HCT116 (cell line): Measurements from ENCODE around the gene UBE2F. TPM values are rescaled to one million over a fixed set of nuclear protein-coding genes. Genes with fewer than 3 reads are reported as not detected.

ENCODE experiments used
- ATAC-seq: fragments of 200-7000 bp; cut with Tn5 transposase; 2 replicates; pipeline ENCODE4 v1.9.1; 2020; ENCODE audit warnings: mild to moderate bottlenecking, moderate library complexity
- BruUV-seq: library from RNA; stranded (reverse); fragments of 400-500 nt; replicated peaks from 2 replicates; lab custom pipeline; 2021; lab: Mats Ljungman, UMichigan
- CTCF ChIA-PET: fragments of 300-600 bp; sonication (Branson Sonifier 250); formaldehyde crosslinking; loops from one replicate; lab custom pipeline; 2021; ENCODE audit warnings: antibody characterized with exemption; lab: Charles Lee
- POLR2A ChIA-PET: fragments of 300-600, 350-600 bp; sonication (Branson Sonifier 250); formaldehyde crosslinking; loops from one replicate; lab custom pipeline; 2021; ENCODE audit warnings: antibody characterized with exemption; lab: Charles Lee
- RAD21 ChIA-PET, 2 experiments: fragments of 300-600 bp; sonication (Branson Sonifier 250); formaldehyde crosslinking; loops; one replicate each; lab custom pipeline; 2023; ENCODE audit warnings: low total read pairs in 2 of 2; ENCODE audit not compliant: uncharacterized antibody in 2 of 2, unreplicated experiment in 2 of 2, low non-redundant PET in 1 of 2; lab: Charles Lee
- DNase-seq: peaks from one replicate; pipeline ENCODE4 v3.0.0-alpha.2; 2010; ENCODE audit warnings: low read depth, low spot score
- H2AFZ ChIP-seq: fragments of 200-600 bp; shearing (Covaris generic), sonication (generic); 2 replicates; pipeline ENCODE4 v1.6.1; 2017; ENCODE audit warnings: low read depth, mixed run types, mixed read lengths, antibody characterized with exemption, low read length; ENCODE audit not compliant: poor library complexity, severe bottlenecking
- H3K27ac ChIP-seq: 2 replicates; pipeline ENCODE4 v1.5.1; 2012; ENCODE audit warnings: low read depth, low read length
- H3K27me3 ChIP-seq: fragments of 200-600 bp; sonication (generic); 2 replicates; pipeline ENCODE4 v1.6.1; 2016; ENCODE audit warnings: mixed run types, low read length, mixed read lengths; ENCODE audit not compliant: insufficient read depth
- H3K36me3 ChIP-seq, 2 experiments: fragments of 200-500 bp in 1 of 2; fragments of 200-600 bp in 1 of 2; sonication (Bioruptor generic) in 1 of 2; sonication (generic) in 1 of 2; 2 replicates each; pipeline versions ENCODE4 v1.5.1 to v1.6.1; 2014 to 2016; ENCODE audit warnings: low read length in 2 of 2, inconsistent platforms in 1 of 2, mixed read lengths in 1 of 2, mixed run types in 1 of 2; ENCODE audit not compliant: insufficient read depth in 2 of 2, control insufficient read depth in 1 of 2
- H3K4me1 ChIP-seq, 2 experiments: fragments of 200-600 bp in 1 of 2; sonication (generic) in 1 of 2; 2 replicates each; pipeline versions ENCODE4 v1.5.1 to v1.6.1; 2012 to 2017; ENCODE audit warnings: low read length in 2 of 2, inconsistent platforms in 1 of 2, mild to moderate bottlenecking in 1 of 2, mixed read lengths in 1 of 2, mixed run types in 1 of 2, moderate library complexity in 1 of 2; ENCODE audit not compliant: insufficient read depth in 2 of 2, control insufficient read depth in 1 of 2
- H3K4me2 ChIP-seq: fragments of 200-600 bp; sonication (generic); 2 replicates; pipeline ENCODE4 v1.6.1; 2017; ENCODE audit warnings: mixed run types, low read length, mixed read lengths
- H3K4me3 ChIP-seq, 2 experiments: fragments of 200-600 bp in 1 of 2; sonication (generic) in 1 of 2; replicated peaks in 1 of 2; 2 replicates each; pipeline ENCODE4 v1.5.1; 2011 to 2016; ENCODE audit warnings: low read length in 2 of 2, control low read depth in 1 of 2, low read depth in 1 of 2, mild to moderate bottlenecking in 1 of 2, mixed read lengths in 1 of 2, mixed run types in 1 of 2
- H3K79me2 ChIP-seq: fragments of 200-600 bp; sonication (generic); 2 replicates; pipeline ENCODE4 v1.6.1; 2017; ENCODE audit warnings: mild to moderate bottlenecking, mixed run types, low read length, moderate library complexity, mixed read lengths; ENCODE audit not compliant: insufficient read depth
- H3K9ac ChIP-seq: fragments of 200-600 bp; sonication (generic); 2 replicates; pipeline ENCODE4 v1.6.1; 2016; ENCODE audit warnings: low read length, mixed read lengths
- H3K9me2 ChIP-seq: fragments of 200-600 bp; sonication (generic), shearing (Covaris generic); 2 replicates; pipeline ENCODE4 v1.6.1; 2017; ENCODE audit warnings: mixed run types, mild to moderate bottlenecking, moderate library complexity; ENCODE audit not compliant: insufficient read depth
- H3K9me3 ChIP-seq, 2 experiments: fragments of 200-500 bp in 1 of 2; fragments of 200-600 bp in 1 of 2; sonication (Bioruptor generic) in 1 of 2; sonication (generic) in 1 of 2; 2 replicates each; pipeline ENCODE4 v1.6.1; 2014 to 2017; ENCODE audit warnings: low read length in 2 of 2, mixed read lengths in 2 of 2, inconsistent platforms in 1 of 2, low read depth in 1 of 2, mild to moderate bottlenecking in 1 of 2, mixed run types in 1 of 2, moderate library complexity in 1 of 2; ENCODE audit not compliant: control insufficient read depth in 1 of 2, insufficient read depth in 1 of 2
- H4K20me1 ChIP-seq: fragments of 200-600 bp; sonication (generic), shearing (Covaris generic); 2 replicates; pipeline ENCODE4 v1.6.1; 2017; ENCODE audit warnings: mixed run types, mild to moderate bottlenecking, moderate library complexity; ENCODE audit not compliant: insufficient read depth
- CBX3 ChIP-seq: IDR thresholded peaks from 2 replicates; pipeline ENCODE4 v1.6.1; 2012; ENCODE audit warnings: low read depth
- CEBPB ChIP-seq: IDR thresholded peaks from 2 replicates; pipeline ENCODE4 v1.6.1; 2012; ENCODE audit warnings: low read depth
- CTCF ChIP-seq, 3 experiments: fragments of 200-600 bp in 1 of 3; sonication (generic) in 1 of 3; IDR thresholded peaks in 2 of 3; conservative IDR thresholded peaks in 1 of 3; 2 replicates each; pipeline ENCODE4 v1.5.1; 2012 to 2017; ENCODE audit warnings: low read depth in 2 of 3, low read length in 2 of 3, antibody characterized with exemption in 1 of 3, borderline replicate concordance in 1 of 3, control low read depth in 1 of 3, mild to moderate bottlenecking in 1 of 3, mixed read lengths in 1 of 3, mixed run types in 1 of 3, moderate library complexity in 1 of 3; ENCODE audit not compliant: insufficient read depth in 1 of 3
- ELF1 ChIP-seq: IDR thresholded peaks from 2 replicates; pipeline ENCODE4 v1.6.1; 2012; ENCODE audit warnings: low read depth, borderline replicate concordance
- EZH2phosphoT487 ChIP-seq: fragments of 200-600 bp; IDR thresholded peaks from 2 replicates; pipeline ENCODE4 v1.6.1; 2018; ENCODE audit warnings: antibody characterized with exemption, borderline replicate concordance
- TCF7L2 ChIP-seq: IDR thresholded peaks from 2 replicates; pipeline ENCODE4 v1.7.0; 2011; ENCODE audit warnings: borderline replicate concordance, inconsistent platforms; ENCODE audit not compliant: insufficient read depth, insufficient read length; ENCODE audit errors: extremely low read depth
- YY1 ChIP-seq: IDR thresholded peaks from 2 replicates; pipeline ENCODE4 v1.6.1; 2011; ENCODE audit warnings: low read length, low read depth, moderate library complexity, mild to moderate bottlenecking; ENCODE audit not compliant: insufficient replicate concordance; ENCODE audit errors: extremely low read depth
- intact Hi-C: fragments of 100-400 bp; cut with micrococcal nuclease; formaldehyde crosslinking; loops from 2 replicates; pipeline ENCODE4 v1.10.0; 2022
- total RNA-seq: library from RNA; stranded (reverse); gene quantifications from one replicate; pipeline ENCODE4 v1.2.1, GENCODE V29; 2021; ENCODE audit not compliant: unreplicated experiment
- TF ChIP-seq, protein P1 (sequence below): IDR thresholded peaks from 2 replicates; pipeline ENCODE4 v1.6.1; 2011; ENCODE audit warnings: mild to moderate bottlenecking, low read length, moderate library complexity; ENCODE audit not compliant: insufficient replicate concordance; ENCODE audit errors: extremely low read depth

Gene UBE2F
- total RNA-seq, 1 experiment from 2014 or later = 32.8 TPM

DNA sequence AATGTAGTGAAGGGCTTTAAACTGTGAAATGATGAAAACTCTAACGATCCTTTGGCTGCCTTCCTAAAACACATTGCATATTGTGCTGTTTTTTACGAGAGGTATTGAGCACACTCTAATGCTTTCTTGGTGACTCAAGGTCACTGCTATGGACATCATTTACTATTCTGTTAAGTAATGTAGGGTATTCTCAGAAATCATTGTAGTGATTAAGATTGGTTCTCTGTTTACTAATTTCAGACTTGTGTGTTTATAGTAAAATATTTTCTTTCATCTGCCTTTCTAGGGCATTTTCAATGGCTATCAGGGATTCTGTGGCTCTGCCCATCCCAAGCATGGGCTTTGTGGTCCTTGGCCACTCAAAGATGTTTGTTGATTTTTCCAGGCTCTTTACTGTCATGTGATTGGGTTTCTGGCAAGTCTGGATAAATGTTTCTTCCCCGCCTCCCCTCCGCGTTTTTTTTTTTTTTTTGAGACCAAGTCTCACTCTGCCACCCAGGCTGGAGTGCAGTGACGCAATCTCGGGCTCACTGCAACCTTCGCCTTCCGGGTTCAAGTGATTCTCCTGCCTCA, 29.3 kb downstream of the UBE2F start:
- ATAC-seq (no peak), DNase-seq (no peak)
- no peak overlapping the region for H3K27ac ChIP-seq
- no peak overlapping the region for H3K4me3 ChIP-seq
- no peaks in the 10 kb centered on the region for H3K27me3 ChIP-seq
- 0 out of 4 replicates have a peak, but pooled peaks cover 0 to 12% of the 10 kb centered on the region in 2 experiments for H3K36me3 ChIP-seq
- H3K9me3 ChIP-seq = no peaks in the 10 kb centered on the region
- no TSS peak for BruUV-seq
- RAD21 ChIA-PET = no interaction called here
- CTCF ChIA-PET = no interaction called here
- H3K9me2 ChIP-seq = no peaks in the 10 kb centered on the region
- no peaks in the 10 kb centered on the region for H3K4me1 ChIP-seq
- no peak overlapping the region for H3K4me2 ChIP-seq
- H3K9ac ChIP-seq = no peak overlapping the region
- no peaks in the 10 kb centered on the region for H3K79me2 ChIP-seq
- H2AFZ ChIP-seq = no peak overlapping the region
- peaks cover 7% of the 10 kb centered on the region; the same call in 1 of the 2 replicates for H4K20me1 ChIP-seq
- TF ChIP-seq EZH2phosphoT487 = no peak
- TF ChIP-seq CTCF (IDR thresholded peaks at IDR 0.05 in 2 of 3, conservative IDR thresholded peaks at IDR 0.05 in 1 of 3; ENCODE audit: borderline replicate concordance in 1 of 3, insufficient read depth in 1 of 3, low read depth in 2 of 3, low read length in 2 of 3) = no peak
- TF ChIP-seq YY1 = no peak
- TF ChIP-seq ELF1 = no peak
- TF ChIP-seq CBX3 = no peak
- TF ChIP-seq TCF7L2 = no peak
- TF ChIP-seq, protein P1, sequence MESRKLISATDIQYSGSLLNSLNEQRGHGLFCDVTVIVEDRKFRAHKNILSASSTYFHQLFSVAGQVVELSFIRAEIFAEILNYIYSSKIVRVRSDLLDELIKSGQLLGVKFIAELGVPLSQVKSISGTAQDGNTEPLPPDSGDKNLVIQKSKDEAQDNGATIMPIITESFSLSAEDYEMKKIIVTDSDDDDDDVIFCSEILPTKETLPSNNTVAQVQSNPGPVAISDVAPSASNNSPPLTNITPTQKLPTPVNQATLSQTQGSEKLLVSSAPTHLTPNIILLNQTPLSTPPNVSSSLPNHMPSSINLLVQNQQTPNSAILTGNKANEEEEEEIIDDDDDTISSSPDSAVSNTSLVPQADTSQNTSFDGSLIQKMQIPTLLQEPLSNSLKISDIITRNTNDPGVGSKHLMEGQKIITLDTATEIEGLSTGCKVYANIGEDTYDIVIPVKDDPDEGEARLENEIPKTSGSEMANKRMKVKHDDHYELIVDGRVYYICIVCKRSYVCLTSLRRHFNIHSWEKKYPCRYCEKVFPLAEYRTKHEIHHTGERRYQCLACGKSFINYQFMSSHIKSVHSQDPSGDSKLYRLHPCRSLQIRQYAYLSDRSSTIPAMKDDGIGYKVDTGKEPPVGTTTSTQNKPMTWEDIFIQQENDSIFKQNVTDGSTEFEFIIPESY = no peak
- no peak for TF ChIP-seq CEBPB
- TF ChIP-seq, all 23 proteins: peak for 0
- intact Hi-C loops = no loop called here
- POLR2A ChIA-PET = no interaction called here
